OCI-LY7 (cell line): ENCODE measurements around the gene HK3. TPM values are rescaled to one million over a fixed set of nuclear protein-coding genes. Genes with fewer than 3 reads are reported as not detected.

Experiments used
- BruUV-seq: library from RNA; stranded (reverse); fragments of 400-500 nt; replicated peaks from 2 replicates; lab custom pipeline; 2021; lab: Mats Ljungman, UMichigan
- CTCF ChIA-PET: fragments of 300-600 bp; sonication (Branson Sonifier 250); formaldehyde crosslinking; loops from one replicate; lab custom pipeline; 2022; ENCODE audit warnings: antibody characterized with exemption; ENCODE audit not compliant: unreplicated experiment; lab: Charles Lee
- POLR2A ChIA-PET: fragments of 300-600 bp; sonication (Branson Sonifier 250); formaldehyde crosslinking; loops from one replicate; lab custom pipeline; 2022; ENCODE audit warnings: antibody characterized with exemption; lab: Charles Lee
- DNase-seq: peaks from one replicate; pipeline ENCODE4 v3.0.0-alpha.2; 2015; ENCODE audit warnings: low spot score
- H2AFZ ChIP-seq: fragments of 200-600 bp; sonication (generic), shearing (Covaris generic); 2 replicates; pipeline ENCODE4 v1.6.1; 2014; ENCODE audit warnings: mild to moderate bottlenecking, antibody characterized with exemption, low read length, moderate library complexity
- H3K27ac ChIP-seq: fragments of 200-600 bp; sonication (generic); 2 replicates; pipeline ENCODE4 v1.5.1; 2014; ENCODE audit warnings: mixed run types, low read depth, mild to moderate bottlenecking, moderate library complexity, low read length, inconsistent platforms; ENCODE audit not compliant: poor library complexity, severe bottlenecking
- H3K36me3 ChIP-seq: fragments of 200-600 bp; sonication (generic); 2 replicates; pipeline ENCODE4 v1.6.1; 2014; ENCODE audit warnings: mild to moderate bottlenecking, antibody characterized with exemption, low read length, moderate library complexity, mixed read lengths; ENCODE audit not compliant: insufficient read depth
- H3K4me1 ChIP-seq: fragments of 200-600 bp; sonication (generic); 2 replicates; pipeline ENCODE4 v1.5.1; 2014; ENCODE audit warnings: mild to moderate bottlenecking, low read length; ENCODE audit not compliant: insufficient read depth, poor library complexity, severe bottlenecking
- H3K4me2 ChIP-seq: fragments of 200-600 bp; sonication (generic); 2 replicates; pipeline ENCODE4 v1.6.1; 2014; ENCODE audit warnings: mild to moderate bottlenecking, low read length
- H3K4me3 ChIP-seq: fragments of 200-600 bp; sonication (generic); 2 replicates; pipeline ENCODE4 v1.5.1; 2014; ENCODE audit warnings: mild to moderate bottlenecking, low read depth, low read length; ENCODE audit not compliant: poor library complexity, severe bottlenecking
- H3K79me2 ChIP-seq: fragments of 200-600 bp; sonication (generic); 2 replicates; pipeline ENCODE4 v1.6.1; 2016; ENCODE audit warnings: low read depth, mild to moderate bottlenecking, low read length, moderate library complexity, mixed read lengths; ENCODE audit not compliant: insufficient read depth
- H3K9me2 ChIP-seq: fragments of 200-600 bp; sonication (generic); 2 replicates; pipeline ENCODE4 v1.6.1; 2016; ENCODE audit warnings: mild to moderate bottlenecking, low read length, mixed read lengths; ENCODE audit not compliant: insufficient read depth
- H3K9me3 ChIP-seq: fragments of 200-600 bp; sonication (generic); 2 replicates; pipeline ENCODE4 v1.6.1; 2014; ENCODE audit warnings: mild to moderate bottlenecking, mixed run types, low read length, mixed read lengths
- H4K20me1 ChIP-seq: fragments of 200-600 bp; sonication (generic); 2 replicates; pipeline ENCODE4 v1.6.1; 2014; ENCODE audit warnings: mild to moderate bottlenecking, antibody characterized with exemption, low read length, moderate library complexity, mixed read lengths; ENCODE audit not compliant: insufficient read depth
- CTCF ChIP-seq: fragments of 200-600 bp; sonication (generic); conservative IDR thresholded peaks from 2 replicates; pipeline ENCODE4 v1.5.1; 2014; ENCODE audit warnings: mild to moderate bottlenecking, antibody characterized with exemption, low read length, moderate library complexity, mixed read lengths
- EZH2phosphoT487 ChIP-seq: fragments of 200-600 bp; sonication (generic); IDR thresholded peaks from 2 replicates; pipeline ENCODE4 v1.6.1; 2018; ENCODE audit warnings: low read depth, borderline replicate concordance, mild to moderate bottlenecking, mixed run types, antibody characterized with exemption, low read length, moderate library complexity, mixed read lengths
- intact Hi-C: fragments of 100-400 bp; cut with micrococcal nuclease; formaldehyde crosslinking; loops from one replicate; pipeline ENCODE4 v1.10.0; 2022; ENCODE audit not compliant: unreplicated experiment
- total RNA-seq, 2 experiments: library from RNA; depleted of rRNA in 1 of 2; stranded (reverse); fragments of >200 nt in 1 of 2; shearing (Covaris generic) in 1 of 2; gene quantifications; 2 replicates each; pipeline ENCODE4 v1.2.3, GENCODE V29; 2014 to 2022

Gene HK3
- total RNA-seq, 2 experiments from 2014 or later: 0.38 TPM; not detected in 1

DNA sequence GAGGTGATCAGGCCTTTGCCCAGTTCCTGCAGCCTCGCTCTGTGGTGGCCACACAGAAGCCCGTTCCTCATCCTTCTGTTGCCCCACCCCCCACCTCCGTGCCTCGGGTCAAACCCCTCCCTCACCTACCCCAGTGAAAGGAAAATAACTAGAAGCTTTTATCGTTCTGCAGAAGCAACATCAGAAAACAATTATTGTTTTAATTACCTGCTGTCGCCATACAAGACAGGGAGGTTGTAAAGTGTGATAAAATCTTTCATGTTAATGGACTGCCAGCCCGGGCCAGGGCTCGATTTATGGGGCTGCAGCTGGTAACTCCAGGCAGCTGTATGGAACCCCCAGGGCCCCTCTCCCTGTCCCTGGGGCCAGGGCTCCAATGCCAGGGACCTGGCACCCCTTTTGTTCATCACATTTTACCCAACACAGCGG lies 68.1 kb downstream of the HK3 start:
- ChIA-PET POLR2A (no interaction called here), CTCF (no interaction called here)
- no peaks in the 10 kb centered on the region for H3K36me3 ChIP-seq
- intact Hi-C loops: no loop called here
- no peaks in the 10 kb centered on the region for H3K79me2 ChIP-seq
- BruUV-seq: no TSS peak
- no peak overlapping the region for H3K27ac ChIP-seq
- H3K9me3 ChIP-seq: no peaks in the 10 kb centered on the region
- no peak for DNase-seq
- no peaks in the 10 kb centered on the region for H3K9me2 ChIP-seq
- H3K4me2 ChIP-seq: no peak overlapping the region
- no peak overlapping the region for H2AFZ ChIP-seq
- no peaks in the 10 kb centered on the region for H3K4me1 ChIP-seq
- no peak overlapping the region for H3K4me3 ChIP-seq
- no peaks in the 10 kb centered on the region for H4K20me1 ChIP-seq
- TF ChIP-seq CTCF: no peak
- TF ChIP-seq EZH2phosphoT487: no peak

Other genes starting within 250 kb of the HK3 start
- not detected in 2 replicates for gene UNC5A, start 88.8 kb downstream of the HK3 start, total RNA-seq (2014; rRNA removed; shearing (Covaris generic))
- gene UNC5A, start 88.8 kb downstream of the HK3 start, total RNA-seq (2022): not detected in 2 replicates
- 42.7 and 58.4 TPM in 2 replicates for gene UIMC1, start 107.4 kb upstream of the HK3 start, total RNA-seq (2014; rRNA removed; shearing (Covaris generic))
- gene UIMC1, start 107.4 kb upstream of the HK3 start, total RNA-seq (2022): 78.5 and 94.1 TPM in 2 replicates
- 31.8 and 36.6 TPM in 2 replicates for gene ZNF346, start 123.3 kb upstream of the HK3 start, total RNA-seq (2014; rRNA removed; shearing (Covaris generic))
- 39.7 and 42.4 TPM in 2 replicates for gene ZNF346, start 123.3 kb upstream of the HK3 start, total RNA-seq (2022)
- gene FGFR4, start 187.6 kb upstream of the HK3 start, total RNA-seq (2014; rRNA removed; shearing (Covaris generic)): 0.39 and 1.2 TPM in 2 replicates
- 3.5 and 4.5 TPM in 2 replicates for gene FGFR4, start 187.6 kb upstream of the HK3 start, total RNA-seq (2022)
- gene NSD1, start 234.4 kb upstream of the HK3 start, total RNA-seq (2014; rRNA removed; shearing (Covaris generic)): 59.6 and 64.3 TPM in 2 replicates
- gene NSD1, start 234.4 kb upstream of the HK3 start, total RNA-seq (2022): 132 and 142 TPM in 2 replicates